ENCODE measurements around the gene FHOD3.

FHOD3 gene

DNA sequence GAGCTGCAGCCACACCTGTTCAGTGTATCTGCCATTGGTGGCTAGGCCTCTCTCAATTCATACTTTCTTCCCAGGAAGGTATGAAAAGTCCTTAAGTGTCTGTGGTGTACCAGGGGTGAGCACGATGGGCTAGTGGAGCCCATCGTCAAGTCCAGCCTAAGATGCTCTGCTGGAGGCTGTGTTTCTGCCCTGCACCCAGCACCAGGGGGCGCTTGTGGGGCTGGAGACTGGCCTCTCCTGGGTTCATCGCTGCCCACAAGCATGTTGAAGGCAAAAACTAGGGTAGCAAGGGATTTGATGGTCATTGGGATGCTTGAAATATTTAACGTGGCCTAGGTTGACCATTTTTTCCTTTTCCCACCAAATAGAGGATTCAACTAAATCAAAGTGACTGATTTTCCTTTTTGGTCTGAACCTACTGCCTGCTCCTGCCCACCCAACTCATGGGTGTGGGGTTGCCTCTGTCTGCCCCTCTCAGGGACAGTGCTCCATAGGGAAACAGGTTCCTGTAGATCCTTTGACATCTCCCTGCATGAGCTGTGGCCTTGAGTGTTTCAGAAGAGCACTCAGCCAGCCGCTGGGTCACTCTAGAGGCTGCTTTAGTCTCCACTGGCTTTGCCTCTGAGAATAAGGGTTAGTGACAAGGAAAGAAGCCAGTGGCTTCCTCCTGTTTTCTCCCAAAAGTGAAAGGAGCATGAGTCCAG is 472.2 kb downstream of the FHOD3 start:
- DNase-seq (ENCODE audit: low read depth in 1 of 2, low spot score in 1 of 2) = peak in 1 of 2 experiments; percentile 60
- Histone ChIP-seq H3K27me3 (ENCODE audit: insufficient read depth, poor library complexity, severe bottlenecking) (no peaks in the 10 kb centered on the region), H3K27ac (replicated peaks) (no peak overlapping the region), H3K4me3 (replicated peaks; ENCODE audit: insufficient read depth, low read length) (no peak overlapping the region)
- TF ChIP-seq, protein P1, sequence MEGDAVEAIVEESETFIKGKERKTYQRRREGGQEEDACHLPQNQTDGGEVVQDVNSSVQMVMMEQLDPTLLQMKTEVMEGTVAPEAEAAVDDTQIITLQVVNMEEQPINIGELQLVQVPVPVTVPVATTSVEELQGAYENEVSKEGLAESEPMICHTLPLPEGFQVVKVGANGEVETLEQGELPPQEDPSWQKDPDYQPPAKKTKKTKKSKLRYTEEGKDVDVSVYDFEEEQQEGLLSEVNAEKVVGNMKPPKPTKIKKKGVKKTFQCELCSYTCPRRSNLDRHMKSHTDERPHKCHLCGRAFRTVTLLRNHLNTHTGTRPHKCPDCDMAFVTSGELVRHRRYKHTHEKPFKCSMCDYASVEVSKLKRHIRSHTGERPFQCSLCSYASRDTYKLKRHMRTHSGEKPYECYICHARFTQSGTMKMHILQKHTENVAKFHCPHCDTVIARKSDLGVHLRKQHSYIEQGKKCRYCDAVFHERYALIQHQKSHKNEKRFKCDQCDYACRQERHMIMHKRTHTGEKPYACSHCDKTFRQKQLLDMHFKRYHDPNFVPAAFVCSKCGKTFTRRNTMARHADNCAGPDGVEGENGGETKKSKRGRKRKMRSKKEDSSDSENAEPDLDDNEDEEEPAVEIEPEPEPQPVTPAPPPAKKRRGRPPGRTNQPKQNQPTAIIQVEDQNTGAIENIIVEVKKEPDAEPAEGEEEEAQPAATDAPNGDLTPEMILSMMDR (IDR thresholded peaks at IDR 0.05; ENCODE audit: insufficient read depth, low read length) = peak; percentile 44
- no peak for TF ChIP-seq POLR2AphosphoS5 (IDR thresholded peaks at IDR 0.05; ENCODE audit: low read depth)

DNA sequence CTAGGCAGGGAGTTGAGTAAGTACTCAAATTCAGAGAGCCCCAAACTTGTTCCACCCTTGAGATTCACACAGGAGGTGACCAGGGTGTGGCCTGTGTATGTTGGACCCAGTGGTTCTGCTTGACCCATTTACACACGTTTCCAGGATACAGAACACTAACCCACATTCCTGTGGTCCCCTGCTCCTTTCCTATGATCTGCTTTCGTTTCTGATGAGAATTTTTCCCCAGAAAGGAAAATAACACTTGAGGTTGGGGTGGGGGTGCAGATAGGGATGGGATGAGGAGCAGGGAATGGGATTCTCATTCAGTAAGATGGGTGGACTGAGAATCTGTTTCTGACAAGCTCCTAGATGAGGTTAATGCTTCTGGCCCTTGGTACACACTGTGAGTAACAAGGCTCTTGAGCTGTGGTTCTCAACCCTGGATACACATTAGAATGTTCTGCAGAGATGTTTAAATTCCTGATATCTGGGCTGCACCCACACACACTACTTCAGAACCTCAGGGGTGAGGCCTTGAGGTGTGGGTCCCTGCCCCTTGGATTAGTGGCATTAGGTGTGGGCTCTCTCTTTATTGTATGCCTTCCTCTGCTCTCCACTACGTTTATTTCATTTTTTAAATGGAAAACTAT is 472.9 kb downstream of the FHOD3 start:
- Histone ChIP-seq H3K27ac (replicated peaks) (no peak overlapping the region), H3K27me3 (ENCODE audit: insufficient read depth, poor library complexity, severe bottlenecking) (no peaks in the 10 kb centered on the region), H3K4me3 (replicated peaks; ENCODE audit: insufficient read depth, low read length) (no peak overlapping the region)
- DNase-seq (ENCODE audit: low read depth in 1 of 2, low spot score in 1 of 2) = no peak
- TF ChIP-seq, protein P1 (IDR thresholded peaks at IDR 0.05; ENCODE audit: insufficient read depth, low read length) = no peak
- TF ChIP-seq GABPA (IDR thresholded peaks at IDR 0.05; ENCODE audit: low read depth) (no peak), POLR2AphosphoS5 (IDR thresholded peaks at IDR 0.05; ENCODE audit: low read depth) (no peak), SPI1 (IDR thresholded peaks at IDR 0.05; ENCODE audit: borderline replicate concordance, low read depth) (no peak)
- TF ChIP-seq, protein P2, sequence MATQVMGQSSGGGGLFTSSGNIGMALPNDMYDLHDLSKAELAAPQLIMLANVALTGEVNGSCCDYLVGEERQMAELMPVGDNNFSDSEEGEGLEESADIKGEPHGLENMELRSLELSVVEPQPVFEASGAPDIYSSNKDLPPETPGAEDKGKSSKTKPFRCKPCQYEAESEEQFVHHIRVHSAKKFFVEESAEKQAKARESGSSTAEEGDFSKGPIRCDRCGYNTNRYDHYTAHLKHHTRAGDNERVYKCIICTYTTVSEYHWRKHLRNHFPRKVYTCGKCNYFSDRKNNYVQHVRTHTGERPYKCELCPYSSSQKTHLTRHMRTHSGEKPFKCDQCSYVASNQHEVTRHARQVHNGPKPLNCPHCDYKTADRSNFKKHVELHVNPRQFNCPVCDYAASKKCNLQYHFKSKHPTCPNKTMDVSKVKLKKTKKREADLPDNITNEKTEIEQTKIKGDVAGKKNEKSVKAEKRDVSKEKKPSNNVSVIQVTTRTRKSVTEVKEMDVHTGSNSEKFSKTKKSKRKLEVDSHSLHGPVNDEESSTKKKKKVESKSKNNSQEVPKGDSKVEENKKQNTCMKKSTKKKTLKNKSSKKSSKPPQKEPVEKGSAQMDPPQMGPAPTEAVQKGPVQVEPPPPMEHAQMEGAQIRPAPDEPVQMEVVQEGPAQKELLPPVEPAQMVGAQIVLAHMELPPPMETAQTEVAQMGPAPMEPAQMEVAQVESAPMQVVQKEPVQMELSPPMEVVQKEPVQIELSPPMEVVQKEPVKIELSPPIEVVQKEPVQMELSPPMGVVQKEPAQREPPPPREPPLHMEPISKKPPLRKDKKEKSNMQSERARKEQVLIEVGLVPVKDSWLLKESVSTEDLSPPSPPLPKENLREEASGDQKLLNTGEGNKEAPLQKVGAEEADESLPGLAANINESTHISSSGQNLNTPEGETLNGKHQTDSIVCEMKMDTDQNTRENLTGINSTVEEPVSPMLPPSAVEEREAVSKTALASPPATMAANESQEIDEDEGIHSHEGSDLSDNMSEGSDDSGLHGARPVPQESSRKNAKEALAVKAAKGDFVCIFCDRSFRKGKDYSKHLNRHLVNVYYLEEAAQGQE (IDR thresholded peaks at IDR 0.05; ENCODE audit: insufficient replicate concordance, low read depth) = no peak

DNA sequence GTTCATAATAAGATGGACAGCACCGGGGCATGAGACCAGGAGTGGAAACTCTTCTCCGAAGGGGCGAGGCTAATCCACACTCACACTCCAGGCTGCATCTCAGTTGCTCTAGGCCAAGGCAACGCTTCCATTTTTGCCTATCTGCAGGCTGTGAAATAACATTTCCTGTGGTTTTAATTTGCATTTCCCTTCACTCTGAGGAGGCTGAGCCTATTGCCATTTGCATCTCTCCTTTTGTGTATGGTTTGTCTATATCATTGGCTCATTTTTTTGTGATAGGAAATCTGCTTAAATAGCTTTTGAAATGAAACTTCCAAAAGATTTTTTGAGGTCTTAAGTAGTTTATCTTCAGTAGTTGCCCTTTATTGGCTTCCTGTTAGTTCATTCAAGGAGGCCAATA is 473.7 kb downstream of the FHOD3 start:
- Histone ChIP-seq H3K27me3 (ENCODE audit: insufficient read depth, poor library complexity, severe bottlenecking) (no peaks in the 10 kb centered on the region), H3K4me3 (replicated peaks; ENCODE audit: insufficient read depth, low read length) (no peak overlapping the region), H3K27ac (replicated peaks) (no peak overlapping the region)
- TF ChIP-seq POLR2AphosphoS5 (IDR thresholded peaks at IDR 0.05; ENCODE audit: low read depth) = no peak
- TF ChIP-seq GABPA (IDR thresholded peaks at IDR 0.05; ENCODE audit: low read depth) = no peak
- TF ChIP-seq, protein P1 (IDR thresholded peaks at IDR 0.05; ENCODE audit: insufficient read depth, low read length) = no peak
- TF ChIP-seq, protein P2 (IDR thresholded peaks at IDR 0.05; ENCODE audit: insufficient replicate concordance, low read depth) = no peak
- TF ChIP-seq SPI1 (IDR thresholded peaks at IDR 0.05; ENCODE audit: borderline replicate concordance, low read depth) = no peak
- DNase-seq (ENCODE audit: low read depth in 1 of 2, low spot score in 1 of 2) = no peak
